ENCODE data around the gene RNF114.

RNF114 gene

DNA sequence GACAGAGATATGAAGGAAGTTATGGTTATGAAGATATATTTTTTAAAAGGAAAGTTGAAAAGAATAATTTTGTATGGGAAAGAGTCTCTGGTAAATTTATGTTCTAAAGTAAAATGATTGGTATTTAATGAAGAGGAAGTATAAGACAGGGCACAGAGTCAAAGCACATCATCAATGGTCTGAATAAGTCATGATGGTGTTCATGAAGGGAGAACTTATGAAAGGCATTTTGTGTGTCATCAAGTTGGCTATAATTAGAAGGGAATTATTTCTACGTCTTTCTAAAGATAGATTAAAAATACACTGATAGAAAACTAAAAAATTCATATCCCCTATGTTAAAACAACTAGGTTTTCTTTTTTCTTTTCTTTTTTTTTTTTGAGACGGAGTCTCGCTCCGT, 25.2 kb downstream of the RNF114 start:
- FAIRE-seq, result no peak
- TF ChIP-seq, protein P1, sequence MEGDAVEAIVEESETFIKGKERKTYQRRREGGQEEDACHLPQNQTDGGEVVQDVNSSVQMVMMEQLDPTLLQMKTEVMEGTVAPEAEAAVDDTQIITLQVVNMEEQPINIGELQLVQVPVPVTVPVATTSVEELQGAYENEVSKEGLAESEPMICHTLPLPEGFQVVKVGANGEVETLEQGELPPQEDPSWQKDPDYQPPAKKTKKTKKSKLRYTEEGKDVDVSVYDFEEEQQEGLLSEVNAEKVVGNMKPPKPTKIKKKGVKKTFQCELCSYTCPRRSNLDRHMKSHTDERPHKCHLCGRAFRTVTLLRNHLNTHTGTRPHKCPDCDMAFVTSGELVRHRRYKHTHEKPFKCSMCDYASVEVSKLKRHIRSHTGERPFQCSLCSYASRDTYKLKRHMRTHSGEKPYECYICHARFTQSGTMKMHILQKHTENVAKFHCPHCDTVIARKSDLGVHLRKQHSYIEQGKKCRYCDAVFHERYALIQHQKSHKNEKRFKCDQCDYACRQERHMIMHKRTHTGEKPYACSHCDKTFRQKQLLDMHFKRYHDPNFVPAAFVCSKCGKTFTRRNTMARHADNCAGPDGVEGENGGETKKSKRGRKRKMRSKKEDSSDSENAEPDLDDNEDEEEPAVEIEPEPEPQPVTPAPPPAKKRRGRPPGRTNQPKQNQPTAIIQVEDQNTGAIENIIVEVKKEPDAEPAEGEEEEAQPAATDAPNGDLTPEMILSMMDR (IDR thresholded peaks at IDR 0.05; ENCODE audit: insufficient read depth, missing control alignments), result no peak
- DNase-seq (ENCODE audit: insufficient read length, low spot score), result no peak

DNA sequence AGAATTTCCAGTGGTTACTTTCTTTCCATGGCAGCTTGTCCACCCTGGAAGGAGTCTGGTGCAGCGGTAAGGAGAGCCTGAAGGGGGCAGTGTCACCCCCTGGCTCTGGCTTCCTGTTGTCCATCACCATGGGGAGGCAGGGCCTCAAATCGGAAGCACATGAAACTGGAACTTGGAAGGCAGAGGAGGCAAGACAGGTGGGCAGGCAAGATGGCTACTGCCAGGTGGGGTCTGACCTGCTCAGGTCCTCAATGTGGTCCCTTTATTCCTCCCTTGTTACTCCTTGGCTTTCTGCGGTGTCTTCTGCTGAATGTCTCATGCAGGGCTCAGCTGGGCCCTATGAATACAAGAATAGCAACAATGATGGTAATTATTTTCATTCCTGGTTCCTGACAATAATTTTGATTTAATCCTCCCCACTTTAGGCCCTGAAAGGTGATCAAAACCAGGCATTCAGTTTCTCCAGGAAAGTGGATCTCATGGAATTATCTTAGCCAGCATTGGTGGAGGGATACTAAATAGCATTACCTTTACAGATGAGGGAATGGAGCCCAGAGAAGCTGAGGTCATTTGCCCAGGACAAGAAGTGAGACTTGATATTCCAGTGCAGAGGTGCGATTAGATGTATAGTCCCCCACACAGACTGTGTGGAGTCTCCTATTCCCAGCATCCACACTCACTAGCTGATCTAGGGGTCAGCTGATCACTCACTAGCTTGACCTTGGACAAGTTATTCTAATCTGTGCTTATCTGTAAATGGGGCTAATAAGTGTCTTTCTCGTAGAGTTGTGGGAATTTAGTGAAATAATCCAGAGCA, 29.0 kb downstream of the RNF114 start:
- TF ChIP-seq, protein P1 (IDR thresholded peaks at IDR 0.05; ENCODE audit: insufficient read depth, missing control alignments), result peak; percentile 29
- DNase-seq (ENCODE audit: insufficient read length, low spot score) (no peak), FAIRE-seq (no peak)

DNA sequence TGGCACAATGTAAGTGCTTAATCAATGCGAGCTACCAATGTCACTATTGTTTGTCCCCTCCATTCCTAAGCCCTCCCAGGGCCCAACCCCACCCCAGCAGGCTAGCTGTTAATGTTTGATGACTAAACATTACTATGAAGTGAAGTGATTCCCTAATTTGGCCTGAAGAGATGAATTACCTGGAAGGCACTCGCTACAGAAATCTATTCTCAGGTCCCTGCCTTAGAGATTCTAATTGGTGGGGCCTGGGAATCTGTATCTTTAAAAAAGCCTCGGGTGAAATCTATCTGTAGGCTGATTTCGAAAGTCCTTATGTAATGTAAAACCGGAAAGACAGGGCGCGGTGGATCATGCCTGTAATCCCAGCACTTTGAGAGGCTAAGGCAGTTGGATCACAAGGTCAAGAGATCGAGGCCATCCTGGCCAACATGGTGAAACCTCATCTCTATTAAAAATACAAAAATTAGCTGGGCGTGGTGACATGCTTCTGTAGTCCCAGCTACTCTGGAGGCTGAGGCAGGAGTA, 29.6 kb downstream of the RNF114 start:
- DNase-seq (ENCODE audit: insufficient read length, low spot score) (no peak), FAIRE-seq (no peak)
- TF ChIP-seq, protein P1 (IDR thresholded peaks at IDR 0.05; ENCODE audit: insufficient read depth, missing control alignments), result no peak

DNA sequence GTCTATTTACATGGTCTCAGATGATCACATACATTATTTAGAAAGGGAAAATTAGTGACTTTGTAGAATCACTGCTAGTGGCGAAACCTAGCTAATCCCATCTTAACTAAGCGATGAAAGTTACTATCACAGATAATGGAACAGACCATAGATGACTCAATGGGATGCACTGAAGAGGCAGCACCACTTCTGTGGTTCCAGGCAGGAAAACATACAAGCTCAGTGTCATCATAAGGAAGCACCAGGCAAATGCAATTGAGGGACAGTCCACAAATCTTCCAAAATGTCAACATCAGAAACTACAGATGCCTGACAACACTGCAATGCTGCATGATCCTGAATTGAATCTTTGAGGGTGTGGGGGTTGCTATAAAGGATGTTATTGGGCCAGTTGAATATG, 30.7 kb downstream of the RNF114 start:
- FAIRE-seq, result no peak
- TF ChIP-seq, protein P1 (IDR thresholded peaks at IDR 0.05; ENCODE audit: insufficient read depth, missing control alignments), result no peak
- DNase-seq (ENCODE audit: insufficient read length, low spot score), result no peak

DNA sequence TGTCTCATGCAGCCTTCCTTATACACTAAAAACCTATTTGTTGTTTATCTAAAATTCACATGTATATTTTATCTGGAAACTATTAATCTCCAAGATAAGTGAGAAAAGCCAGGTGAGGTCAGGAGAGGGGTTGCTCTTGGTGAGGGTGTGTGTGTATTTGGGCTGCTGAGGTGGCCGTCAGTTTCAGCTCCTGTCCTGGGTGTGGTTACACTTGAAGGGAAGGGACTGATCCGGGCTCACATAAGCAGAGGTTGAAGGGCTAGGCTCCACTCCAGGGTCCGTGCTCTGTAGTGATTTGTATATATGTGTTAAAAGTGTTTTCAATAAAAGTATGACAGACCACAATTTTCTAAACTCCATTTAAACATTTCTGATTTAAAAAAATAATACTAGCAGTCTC, 33.0 kb downstream of the RNF114 start:
- TF ChIP-seq, protein P1 (IDR thresholded peaks at IDR 0.05; ENCODE audit: insufficient read depth, missing control alignments), result no peak
- DNase-seq (ENCODE audit: insufficient read length, low spot score) (no peak), FAIRE-seq (no peak)

DNA sequence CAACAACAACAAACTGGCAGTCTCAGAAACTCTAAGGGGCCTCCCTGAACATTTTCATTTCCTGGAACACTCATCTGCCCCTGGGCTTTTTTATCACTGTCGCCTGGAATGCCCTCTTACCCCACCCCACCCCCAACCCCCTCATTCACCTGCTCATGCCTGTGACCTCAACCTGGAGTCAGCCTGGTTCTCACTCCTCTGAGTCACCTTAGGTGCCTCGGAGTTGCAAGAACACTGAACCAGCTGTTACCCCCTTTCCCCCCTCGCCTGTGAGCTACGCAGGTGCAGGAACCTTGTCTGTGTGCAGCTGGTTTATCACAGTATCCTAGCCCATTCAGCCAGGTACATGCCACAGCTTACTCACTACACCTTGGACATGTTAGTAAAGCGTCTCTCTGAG, 33.7 kb downstream of the RNF114 start:
- TF ChIP-seq, protein P1 (IDR thresholded peaks at IDR 0.05; ENCODE audit: insufficient read depth, missing control alignments), result no peak
- DNase-seq (ENCODE audit: insufficient read length, low spot score) (no peak), FAIRE-seq (no peak)

DNA sequence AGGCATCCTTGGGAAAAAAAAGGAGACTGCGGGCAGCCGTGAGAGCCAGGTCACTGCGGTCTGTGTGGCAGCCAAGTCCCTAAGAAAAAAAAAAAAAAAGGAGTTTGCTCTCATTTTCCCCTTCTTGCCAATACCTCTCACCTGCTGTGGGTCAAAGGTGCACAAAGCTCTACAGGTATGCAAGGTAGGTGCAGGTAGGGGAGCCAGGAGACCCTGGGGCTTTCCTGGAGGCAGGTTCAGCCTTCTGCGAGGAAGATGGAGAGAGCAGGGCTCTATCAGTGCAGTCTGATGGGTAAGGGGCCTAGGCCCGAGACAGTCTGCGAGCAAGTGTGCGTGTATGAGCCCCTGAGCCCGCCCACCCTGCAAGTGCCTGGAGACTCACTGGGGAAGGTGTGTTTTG, 34.3 kb downstream of the RNF114 start:
- TF ChIP-seq, protein P1 (IDR thresholded peaks at IDR 0.05; ENCODE audit: insufficient read depth, missing control alignments), result no peak
- FAIRE-seq (no peak), DNase-seq (ENCODE audit: insufficient read length, low spot score) (no peak)
